HPDE6-E6E7 (cell line): ENCODE measurements around the gene KCNQ2.
A peak's percentile ranks its signal among the peaks of the same experiment; 100 is the strongest.

Experiments used
- DNase-seq: peaks from one replicate; pipeline ENCODE4 v3.0.0; 2011; ENCODE audit warnings: missing footprints; ENCODE audit errors: extremely low spot score

Gene KCNQ2

DNA sequence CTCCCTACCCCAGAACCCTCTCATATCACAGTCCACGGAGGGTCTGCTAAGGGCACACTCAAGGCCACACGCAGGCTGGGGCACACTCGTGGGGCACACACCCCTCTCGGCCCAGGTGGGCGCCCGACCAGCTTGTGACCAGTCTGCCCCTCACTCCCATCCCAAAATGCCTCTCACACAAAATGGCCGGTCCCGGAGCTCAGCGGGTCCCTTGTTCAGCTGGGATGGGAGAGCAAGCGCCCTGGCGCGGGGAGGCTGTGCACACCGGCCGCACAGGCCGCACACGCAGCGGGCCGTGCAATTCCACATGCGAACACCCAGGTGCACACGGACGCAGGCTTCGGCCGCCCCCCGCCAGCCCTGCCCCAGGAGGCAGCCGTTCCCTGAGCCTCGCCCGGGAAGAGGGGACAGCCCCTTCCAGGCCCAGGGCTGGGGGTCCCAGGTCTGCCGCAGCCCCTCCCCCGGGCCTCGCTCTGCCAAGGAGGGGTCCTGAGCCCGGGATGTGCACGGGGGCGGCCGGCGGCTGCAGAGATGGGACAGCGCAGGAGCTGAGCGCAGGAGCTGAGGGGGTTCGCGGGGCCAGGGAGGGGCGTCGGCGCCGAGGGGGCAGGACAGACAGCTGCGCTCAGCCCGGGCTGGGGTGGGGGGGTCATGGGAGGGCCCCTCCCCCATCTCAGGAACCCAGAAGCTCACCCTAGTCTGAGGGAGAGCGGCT lies 1.3 kb downstream of the KCNQ2 start:
- no peak for DNase-seq

- DNase-seq = no peak
These were observed 2.0 kb downstream of the KCNQ2 start for GRCh38 chr20:63470410-63470809.

DNA sequence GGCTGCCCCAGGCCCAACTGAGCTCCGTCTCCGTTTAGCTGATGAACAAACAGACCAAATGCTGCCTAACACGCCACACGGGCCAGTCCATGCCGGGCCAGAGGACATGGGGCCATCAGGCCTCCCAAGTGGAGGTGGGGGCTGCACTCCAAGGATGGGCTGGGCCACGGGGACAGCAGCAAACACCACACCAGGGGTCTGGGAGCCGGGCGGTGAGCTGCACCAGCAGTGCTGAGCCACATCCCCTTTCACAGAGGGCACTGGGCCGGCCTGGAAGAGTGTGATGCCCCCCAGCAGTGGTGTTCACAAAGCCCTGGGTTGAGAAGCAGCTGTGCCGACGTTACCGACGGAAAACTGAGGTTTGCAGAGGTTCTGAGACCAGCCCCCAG lies 2.7 kb downstream of the KCNQ2 start:
- DNase-seq = no peak

DNA sequence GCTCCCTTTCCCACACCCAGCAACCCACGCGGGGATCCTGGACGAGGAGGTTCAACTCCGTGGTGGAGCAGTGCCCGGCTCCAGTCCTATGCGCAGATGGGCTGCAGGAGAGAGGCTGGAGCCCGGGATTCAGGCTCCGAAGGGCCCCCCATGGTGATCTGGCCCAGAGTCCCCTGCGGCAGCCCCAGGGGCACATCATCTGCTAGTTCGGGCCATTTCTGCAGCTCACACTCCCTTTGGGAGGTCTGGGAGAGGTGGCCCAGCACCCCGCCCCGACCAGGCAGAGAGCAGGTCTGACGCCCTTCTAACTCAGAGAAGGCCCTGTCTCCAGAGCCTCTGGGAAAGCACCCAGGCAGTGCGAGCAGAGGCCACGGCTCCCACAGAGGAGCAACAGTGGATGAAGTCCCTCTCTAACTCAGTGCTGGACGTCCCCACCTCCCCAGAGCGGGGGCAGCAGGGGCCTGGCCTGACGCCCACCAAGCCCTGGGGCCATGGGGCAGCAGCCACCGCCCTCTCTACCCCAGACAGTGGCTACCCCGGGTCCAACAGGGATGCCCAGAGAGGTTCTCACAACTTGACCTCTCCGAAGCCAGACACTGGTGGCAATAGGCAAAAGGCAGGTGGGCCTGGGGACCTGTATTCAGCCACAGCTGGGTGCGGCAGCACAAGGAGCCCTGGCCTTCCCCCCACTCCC lies 3.3 kb downstream of the KCNQ2 start:
- no peak for DNase-seq

DNA sequence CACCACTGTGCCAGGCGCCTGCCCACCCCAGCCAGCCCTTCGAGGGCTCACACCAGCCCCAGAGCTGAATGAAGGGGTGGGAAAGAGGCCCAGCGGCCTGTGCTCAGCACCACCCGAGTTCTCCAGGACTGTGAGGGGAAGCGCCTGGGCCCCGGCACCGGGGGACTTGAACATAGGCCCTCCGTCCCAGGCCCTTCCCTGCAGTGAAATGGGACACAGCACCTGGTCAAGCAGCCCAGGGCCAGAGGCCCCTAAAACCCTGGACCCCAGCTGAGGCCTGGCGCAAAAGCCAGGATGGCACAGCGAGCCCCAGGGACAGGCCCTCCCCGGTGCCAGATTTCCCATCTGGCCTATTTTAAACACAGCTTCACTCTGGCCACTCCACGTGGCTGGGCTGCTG lies 4.0 kb downstream of the KCNQ2 start:
- DNase-seq = no peak

DNA sequence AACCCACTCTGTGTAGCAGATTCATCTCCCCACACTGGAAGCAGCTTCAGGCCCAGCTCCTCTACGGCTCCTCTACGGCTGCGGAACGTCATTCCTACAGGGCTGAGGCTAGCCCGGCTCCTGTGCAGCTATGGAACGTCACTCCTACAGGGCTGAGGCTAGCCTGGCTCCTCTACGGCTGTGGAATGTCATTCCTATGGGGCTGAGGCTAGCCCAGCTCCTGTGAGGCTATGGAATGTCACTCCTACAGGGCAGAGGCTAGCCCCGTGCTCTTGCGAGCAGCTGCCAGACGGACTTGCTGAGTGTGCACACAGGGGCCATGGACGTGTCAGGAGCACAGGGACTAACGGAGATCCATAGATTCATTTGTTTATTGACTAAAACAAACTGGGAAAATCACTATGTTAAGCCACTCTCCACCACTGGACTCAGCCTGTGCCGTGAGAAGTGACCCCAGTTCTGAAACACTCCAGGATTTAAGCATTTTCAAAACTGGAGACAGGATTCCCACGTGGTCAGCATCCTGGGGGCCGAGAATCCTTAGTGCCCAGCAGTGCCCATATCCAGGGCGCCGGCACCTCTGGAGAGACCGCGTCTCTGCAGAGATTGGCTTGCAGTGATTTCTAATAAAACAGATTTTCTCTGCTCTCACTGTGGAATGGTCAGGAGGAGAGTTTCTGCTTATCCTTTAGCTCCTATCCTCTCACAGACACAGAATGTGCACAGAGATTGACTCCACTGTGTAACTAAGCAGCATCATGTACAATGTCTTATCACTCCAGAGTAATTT lies 5.0 kb downstream of the KCNQ2 start:
- DNase-seq = no peak

- no peak for DNase-seq
These were observed 5.6 kb downstream of the KCNQ2 start for GRCh38 chr20:63466861-63467260.

DNA sequence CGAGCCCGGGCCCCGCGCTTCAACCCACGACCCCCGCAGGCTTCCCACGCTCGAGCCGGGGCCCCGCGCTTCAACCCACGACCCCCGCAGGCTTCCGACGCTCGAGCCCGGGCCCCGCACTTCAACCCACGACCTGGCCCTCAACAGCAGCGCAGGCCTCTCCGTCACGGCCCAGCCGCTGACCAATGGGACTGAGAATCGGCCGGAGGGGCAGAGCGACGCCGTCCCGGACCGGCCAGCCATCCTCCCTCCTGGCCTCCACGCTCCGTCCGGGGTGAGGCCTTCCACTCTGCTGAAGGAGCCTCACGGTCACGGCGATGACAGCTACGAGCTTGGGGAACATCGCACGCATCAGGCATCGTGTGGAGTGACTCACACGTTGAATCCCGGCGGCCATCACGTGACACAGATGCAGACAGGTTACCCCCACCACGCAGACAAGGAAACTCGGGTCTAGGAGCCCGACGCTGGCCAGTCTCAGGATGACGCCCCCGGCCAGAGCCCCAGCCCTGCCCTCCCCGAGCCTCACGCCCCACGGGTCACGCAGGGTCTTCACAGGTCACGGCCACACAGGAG lies 6.1 kb downstream of the KCNQ2 start:
- no peak for DNase-seq

DNA sequence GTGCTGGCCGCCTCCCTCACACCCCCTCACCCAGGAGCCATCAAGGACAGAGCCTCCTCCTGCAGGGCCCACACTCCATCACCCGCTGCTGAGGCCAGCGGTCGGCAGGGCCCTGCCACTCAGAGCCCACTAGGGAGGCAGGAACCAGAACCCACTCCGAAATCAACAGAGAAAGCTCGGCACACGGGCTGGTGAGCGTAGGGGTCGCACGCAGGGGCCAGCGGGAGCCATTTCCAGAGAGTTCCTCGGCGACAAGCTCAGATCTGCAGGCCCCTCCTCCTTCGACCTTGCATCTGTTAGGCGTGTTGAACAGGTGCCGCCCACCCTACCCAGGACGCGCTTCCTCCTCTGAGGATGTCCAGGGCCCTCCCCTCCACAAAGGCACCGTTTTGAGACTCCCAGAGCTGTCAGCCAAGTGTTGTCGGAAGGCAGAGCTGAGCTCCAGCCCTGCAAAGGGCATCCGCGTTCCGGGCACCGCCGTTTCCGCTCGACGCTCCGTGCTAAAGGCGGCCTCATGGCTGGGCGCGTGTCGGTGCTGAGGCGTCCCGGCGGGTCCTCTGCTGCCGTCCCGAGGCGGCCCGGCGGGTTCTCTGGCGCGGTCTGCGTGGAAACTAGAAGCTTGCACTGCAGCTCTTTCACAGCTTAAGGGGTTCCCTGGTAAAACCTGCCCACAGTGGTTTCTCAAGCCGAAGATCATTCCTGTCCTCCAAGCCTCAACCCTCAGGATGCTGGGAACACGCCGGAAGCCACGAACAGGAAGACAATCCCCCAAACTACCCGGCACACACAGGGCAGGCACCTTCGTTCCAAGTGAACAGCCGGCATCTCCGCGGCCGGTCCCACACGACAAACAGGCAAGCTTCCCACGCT lies 6.8 kb downstream of the KCNQ2 start:
- DNase-seq = no peak

DNA sequence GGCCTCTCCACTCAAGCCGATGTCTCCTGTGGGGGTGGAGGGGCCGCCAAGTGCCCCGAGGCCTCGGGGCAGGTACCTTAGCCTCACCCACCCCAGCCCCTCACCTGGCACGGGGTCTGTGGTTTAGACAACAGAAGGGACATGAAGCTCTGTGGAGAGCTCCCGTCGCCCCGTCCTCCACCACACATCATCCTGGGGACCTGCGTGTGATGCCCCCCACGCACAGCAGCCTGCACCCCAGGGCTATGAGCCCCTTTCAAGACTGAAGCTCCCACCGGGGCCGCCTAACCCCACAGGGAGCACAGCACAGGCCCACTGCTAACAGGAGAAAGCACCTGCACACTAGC lies 8.2 kb downstream of the KCNQ2 start:
- DNase-seq = no peak

DNA sequence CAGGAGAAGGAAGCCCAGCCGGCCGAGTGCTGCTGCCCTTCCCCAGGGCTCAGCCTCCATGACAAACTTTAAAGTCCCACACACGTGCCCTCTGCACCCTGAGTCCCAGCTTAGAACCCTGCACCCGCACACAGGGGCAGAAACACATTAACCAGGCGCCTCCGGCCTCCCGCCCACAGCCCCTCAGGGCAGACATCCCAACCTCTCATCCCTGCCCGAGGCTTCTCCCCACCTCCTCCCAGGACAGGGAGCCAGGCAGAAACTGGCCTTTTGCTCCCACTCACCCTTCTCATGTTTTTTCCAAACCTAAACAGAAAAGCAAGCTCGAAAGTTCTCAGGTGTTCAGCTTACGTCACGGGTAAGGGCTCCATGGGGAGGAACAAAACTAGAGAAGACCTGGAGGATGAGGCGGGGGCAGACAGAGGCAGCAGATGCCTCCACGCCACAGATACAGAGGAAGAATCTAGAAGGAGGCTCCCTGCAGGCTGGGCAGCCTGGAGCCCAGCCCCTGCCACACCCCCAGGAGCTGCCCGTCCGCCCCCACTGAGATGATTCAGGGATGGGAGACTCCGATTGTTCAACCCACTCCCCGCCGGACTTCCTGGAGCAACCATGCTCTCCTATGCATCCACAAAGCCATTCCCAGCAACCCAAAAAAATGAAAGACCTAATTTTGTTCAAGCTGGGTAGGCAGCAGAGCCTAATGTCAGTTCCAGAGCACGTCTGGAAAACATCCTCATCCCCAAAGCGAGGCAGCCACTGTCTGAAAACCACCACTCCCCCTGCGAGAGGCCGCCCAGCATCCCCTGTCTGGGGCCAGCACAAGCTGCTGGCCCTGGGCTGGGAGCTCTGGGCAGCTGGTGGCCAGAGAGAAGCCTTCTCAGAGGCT lies 8.8 kb downstream of the KCNQ2 start:
- no peak for DNase-seq

- no peak for DNase-seq
These were observed 10.2 kb downstream of the KCNQ2 start for GRCh38 chr20:63462244-63462643.

GRCh38 chr20:63461104-63461763 lies 11.2 kb downstream of the KCNQ2 start:
- peak; percentile 62 for DNase-seq

- no peak for DNase-seq
These were observed 13.4 kb downstream of the KCNQ2 start for GRCh38 chr20:63459070-63459380.

GRCh38 chr20:63458170-63459069 lies 14.0 kb downstream of the KCNQ2 start:
- DNase-seq = no peak

GRCh38 chr20:63457737-63458136 lies 14.7 kb downstream of the KCNQ2 start:
- DNase-seq = peak; percentile 100

DNA sequence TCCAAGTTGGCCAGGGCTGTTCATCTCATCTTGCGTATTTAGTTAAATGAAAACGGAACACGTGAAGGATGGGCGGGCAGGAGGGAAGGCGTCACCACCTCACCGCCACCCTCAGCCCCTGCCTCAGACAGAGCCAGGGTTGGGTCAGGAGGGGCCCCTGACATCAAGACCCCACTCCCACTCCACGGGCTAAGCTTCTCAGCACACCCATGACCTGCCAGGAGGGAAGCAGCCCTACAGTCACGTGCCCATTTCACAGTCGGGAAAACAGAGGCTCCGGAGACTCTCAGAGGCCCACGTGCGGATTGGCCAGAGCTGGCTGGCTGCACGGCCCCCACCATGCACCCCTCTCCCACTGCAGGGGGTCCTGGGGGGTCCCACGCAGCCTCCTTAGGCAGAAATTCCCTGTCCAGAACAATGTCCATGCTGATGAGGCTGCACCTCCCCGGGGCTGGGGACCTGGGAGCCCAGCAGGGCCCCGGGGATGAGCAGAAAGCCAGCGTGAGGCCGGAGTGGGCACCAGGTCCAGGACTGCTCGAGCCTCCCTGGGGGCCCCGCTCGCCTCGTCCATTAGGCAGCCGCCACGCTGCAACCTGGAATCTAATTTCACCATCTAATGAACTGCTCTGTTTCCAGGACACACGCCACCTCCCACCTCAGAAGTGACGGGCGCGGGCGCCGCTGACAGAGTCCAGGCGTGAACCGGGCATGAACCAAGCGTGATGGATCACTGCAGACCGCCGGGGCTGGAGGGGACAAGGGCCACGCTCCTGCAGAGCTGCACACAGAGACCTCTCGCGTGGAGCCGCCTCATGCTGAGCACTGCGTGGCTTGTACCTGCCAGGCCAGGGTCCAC lies 15.8 kb downstream of the KCNQ2 start:
- DNase-seq = no peak

- DNase-seq = no peak
These were observed 16.9 kb downstream of the KCNQ2 start for GRCh38 chr20:63455568-63455859.
